Heart right ventricle (tissue), 16 donors: ENCODE results near the gene ANLN. TPM values are rescaled to one million over a fixed set of nuclear protein-coding genes. Genes with fewer than 3 reads are reported as not detected.

Experiments used
- ATAC-seq, 8 donors: fragments of 200-7000 bp; cut with Tn5 transposase; one replicate each; pipeline ENCODE4 v1.9.1; 2020; ENCODE audit warnings: mild to moderate bottlenecking in 8 of 8, moderate library complexity in 8 of 8, moderate number of reproducible peaks in 1 of 8
- DNase-seq, 2 donors: peaks; one replicate each; pipeline ENCODE4 v3.0.0-alpha.2; 2020
- H3K27ac ChIP-seq, 10 donors: fragments of 200-600 bp; sonication (generic) in 2 of 10; one replicate each; pipeline versions ENCODE4 v1.5.0 to v1.8.0; 2020 to 2022; ENCODE audit warnings: mild to moderate bottlenecking in 3 of 10
- H3K27me3 ChIP-seq, 7 donors: fragments of 200-600 bp; one replicate each; pipeline ENCODE4 v1.8.0; 2021 to 2022; ENCODE audit warnings: mild to moderate bottlenecking in 2 of 7
- H3K36me3 ChIP-seq, 9 donors: fragments of 200-600 bp; sonication (generic) in 1 of 9; one replicate each; pipeline versions ENCODE4 v1.5.0 to v1.8.0; 2020 to 2022; ENCODE audit warnings: mild to moderate bottlenecking in 2 of 9
- H3K4me1 ChIP-seq, 9 donors: fragments of 200-600 bp; sonication (generic) in 1 of 9; one replicate each; pipeline versions ENCODE4 v1.5.0 to v1.8.0; 2020 to 2022; ENCODE audit warnings: mild to moderate bottlenecking in 4 of 9
- H3K4me3 ChIP-seq, 10 donors: fragments of 200-600 bp; sonication (generic) in 2 of 10; one replicate each; pipeline versions ENCODE4 v1.5.0 to v1.8.0; 2020 to 2022; ENCODE audit warnings: mild to moderate bottlenecking in 7 of 10, moderate library complexity in 2 of 10
- H3K9me3 ChIP-seq, 11 donors: fragments of 200-600 bp in 10 of 11; sonication (generic) in 2 of 11; one replicate each; pipeline versions ENCODE4 v1.5.0 to v1.8.0; 2013 to 2022; ENCODE audit warnings: mild to moderate bottlenecking in 2 of 11, control low read depth in 1 of 11, moderate library complexity in 1 of 11
- CTCF ChIP-seq, 9 donors: fragments of 200-600 bp; sonication (generic) in 2 of 9; IDR thresholded peaks; one replicate each; pipeline versions ENCODE4 v1.5.0 to v1.8.0; 2021 to 2022; ENCODE audit warnings: antibody characterized with exemption in 9 of 9, mild to moderate bottlenecking in 5 of 9, moderate library complexity in 1 of 9
- WGBS, 2 donors: extraction: QIAGEN DNeasy Blood & Tissue Kit; methylation state at CpG; one replicate each; pipeline ENCODE4 v1.1.7; 2013; ENCODE audit warnings: inconsistent platforms in 1 of 2; 5-methylcytosine and 5-hydroxymethylcytosine counted together
- intact Hi-C, 10 donors: fragments of 100-400 bp; cut with DNase I; formaldehyde crosslinking; loops; one replicate each; pipeline versions ENCODE4 v1.11.1 to v1.14.2; 2022
- polyA plus RNA-seq, 2 donors: library from polyadenylated mRNA; stranded (reverse); fragments of 200-250 nt; gene quantifications; one replicate each; pipeline ENCODE4 v1.2.3, GENCODE V29; 2013
- total RNA-seq, 10 donors: library from RNA; stranded (reverse); fragmentation: NEBNext Ultra II Directional in 3 of 10; extraction: Animal tissue kit (Norgen Biotek cat#: 25700) in 3 of 10; gene quantifications; one replicate each; pipeline versions ENCODE4 v1.2.1 to v1.2.4, GENCODE V29; 2021 to 2023
- donor health status: Arrhythmogenic right ventricular cardiomyopathy.
- donor health status: ischemic (EF 13 %, LVEDD 7.1; RV severe dilation, severe dysfunction).
- donor health status: healthy with polysubstance abuse.
- donor health status: DM: no; HTN: yes; CAD: no.
- donor health status: DM: no; HTN: no; CAD: no.
- donor health status: ischemic (EF 25% LVEDD 6.9; RV normal size, moderate dysfunction).
- donor health status: ischemic (EF 25% LVEDD 5.7; RV mildly dilated, moderate dysfunction).
- donor health status: healthy.
- donor health status: DM: yes; HTN: yes; CAD: no.
- donor health status: Ischemic cardiomyopathy.
- donor health status: ischemic (EF 35%, LVEDD 5.7; RV mildly dilated, moderate dysfunction).
- donor health status: nonischemic (EF 11% LVEDD 7.7; RV severe dilation, severe dysfunction).
- donor health status: DM: yes; HTN: yes; CAD: no.
- donor health status: PGD.
- donor health status: ischemic (EF 29% LVEDD 5.4; RV normal size, mild dysfunction).
- donor health status: nonischemic (EF 23%, LVEDD 6.1; RV moderate dilation, normal function).

The ANLN gene
- total and polyA plus RNA-seq, 12 donors = 0.38 to 13.4 (median 1.9) TPM

GRCh38 chr7:36430186-36430585 is 40.5 kb downstream of the ANLN start:
- intact Hi-C loops = no loop called here
- H3K27me3 ChIP-seq = no peaks in the 10 kb centered on the region
- TF ChIP-seq CTCF (IDR thresholded peaks at IDR 0.05) = no peak
- 86 to 87% methylated on average over 2 of the region's 2 CpGs for WGBS, 2 donors
- DNase-seq (no peak), ATAC-seq (no peak)
- H3K9me3 ChIP-seq = peaks cover 0 to 14% (median 0%) of the 10 kb centered on the region in 11 donors
- peaks cover 0 to 43% (median 0%) of the 10 kb centered on the region in 9 donors for H3K36me3 ChIP-seq
- no peak overlapping the region for H3K4me3 ChIP-seq
- no peaks in the 10 kb centered on the region for H3K4me1 ChIP-seq
- no peak overlapping the region for H3K27ac ChIP-seq

GRCh38 chr7:36430881-36431280 is 41.2 kb downstream of the ANLN start:
- intact Hi-C loops = no loop called here
- no peak for ATAC-seq
- H3K36me3 ChIP-seq = peaks cover 0 to 37% (median 0%) of the 10 kb centered on the region in 9 donors
- H3K27ac ChIP-seq = no peak overlapping the region
- H3K9me3 ChIP-seq = peaks cover 0 to 14% (median 0%) of the 10 kb centered on the region in 11 donors
- H3K4me1 ChIP-seq = no peaks in the 10 kb centered on the region
- 71 to 80% methylated on average over 2 of the region's 2 CpGs for WGBS, 2 donors
- no peak for DNase-seq
- no peak overlapping the region for H3K4me3 ChIP-seq
- H3K27me3 ChIP-seq = no peaks in the 10 kb centered on the region
- no peak for TF ChIP-seq CTCF (IDR thresholded peaks at IDR 0.05)

- peaks cover 0 to 18% (median 0%) of the 10 kb centered on the region in 9 donors for H3K36me3 ChIP-seq
- H3K27me3 ChIP-seq = no peaks in the 10 kb centered on the region
- intact Hi-C loops = no loop called here
- ATAC-seq (no peak), DNase-seq (no peak)
- no peaks in the 10 kb centered on the region for H3K9me3 ChIP-seq
- no peaks in the 10 kb centered on the region for H3K4me1 ChIP-seq
- no peak overlapping the region for H3K4me3 ChIP-seq
- TF ChIP-seq CTCF (IDR thresholded peaks at IDR 0.05) = no peak
- H3K27ac ChIP-seq = no peak overlapping the region
- 95 to 97% methylated on average over 4 of the region's 4 CpGs for WGBS, 2 donors
Measured at GRCh38 chr7:36438211-36438610, 48.5 kb downstream of the ANLN start.

GRCh38 chr7:36439624-36440023 is 50.0 kb downstream of the ANLN start:
- no peak overlapping the region for H3K27ac ChIP-seq
- intact Hi-C loops = no loop called here
- H3K27me3 ChIP-seq = no peaks in the 10 kb centered on the region
- peaks cover 0 to 24% (median 0%) of the 10 kb centered on the region in 9 donors for H3K36me3 ChIP-seq
- ATAC-seq (no peak), DNase-seq (no peak)
- H3K9me3 ChIP-seq = no peaks in the 10 kb centered on the region
- no peak for TF ChIP-seq CTCF (IDR thresholded peaks at IDR 0.05)
- no peak overlapping the region for H3K4me3 ChIP-seq
- no peaks in the 10 kb centered on the region for H3K4me1 ChIP-seq
- WGBS, 2 donors = 85 to 93% methylated on average over 2 of the region's 2 CpGs
